HL-60 (cell line): ENCODE results near the gene ZP3.
"Not testable (repeated sequence)": the region's sequence is repeated elsewhere in the genome, so short reads cannot be mapped to it uniquely, and the experiment has no call there.

ENCODE experiments used
- TF ChIP-seq, protein P1 (sequence below): IDR thresholded peaks from one replicate; pipeline ENCODE4 v1.5.1; 2011; ENCODE audit warnings: low read length, control low read depth, inconsistent platforms; ENCODE audit not compliant: insufficient read depth
- TF ChIP-seq, protein P2 (sequence below): IDR thresholded peaks from 2 replicates; pipeline ENCODE4 v1.6.1; 2012; ENCODE audit warnings: low read depth; ENCODE audit not compliant: insufficient replicate concordance

DNA sequence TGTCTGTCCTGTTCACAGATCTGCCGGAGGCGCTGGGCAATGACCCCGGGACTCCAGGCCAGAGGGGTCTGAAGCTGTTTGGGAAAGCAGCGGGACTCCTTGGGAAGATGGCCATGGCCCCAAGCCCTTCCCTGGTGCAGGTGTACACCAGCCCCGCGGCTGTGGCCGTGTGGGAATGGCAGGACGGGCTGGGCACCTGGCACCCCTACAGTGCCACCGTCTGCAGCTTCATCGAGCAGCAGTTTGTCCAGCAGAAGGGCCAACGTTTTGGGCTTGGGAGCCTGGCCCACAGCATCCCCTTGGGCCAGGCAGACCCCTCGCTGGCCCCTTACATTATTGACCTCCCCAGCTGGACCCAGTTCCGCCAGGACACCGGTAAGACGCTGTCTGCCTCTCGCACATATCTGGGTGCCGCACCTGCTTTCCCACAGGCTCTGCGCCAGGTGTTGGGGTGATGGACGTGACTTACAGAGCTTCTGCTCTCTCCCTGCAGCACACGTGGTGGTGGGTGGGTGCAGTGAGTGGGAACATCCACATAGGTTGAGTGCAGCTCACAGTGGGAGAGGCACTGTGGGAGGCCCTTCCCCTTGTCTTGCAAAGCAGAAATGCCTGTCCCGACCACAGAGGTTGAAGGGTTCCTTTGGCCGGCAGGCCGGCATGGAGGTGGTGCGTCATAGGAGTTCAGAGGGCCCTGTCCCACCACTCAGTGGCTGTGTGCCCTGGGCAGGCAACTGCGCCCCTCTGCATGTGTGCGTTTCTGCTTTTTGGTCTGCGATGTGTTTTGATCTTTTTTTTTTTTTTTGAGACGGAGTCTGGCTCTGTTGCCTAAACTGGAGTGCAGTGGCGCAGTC, 55.9 kb downstream of the ZP3 start:
- TF ChIP-seq, protein P1, sequence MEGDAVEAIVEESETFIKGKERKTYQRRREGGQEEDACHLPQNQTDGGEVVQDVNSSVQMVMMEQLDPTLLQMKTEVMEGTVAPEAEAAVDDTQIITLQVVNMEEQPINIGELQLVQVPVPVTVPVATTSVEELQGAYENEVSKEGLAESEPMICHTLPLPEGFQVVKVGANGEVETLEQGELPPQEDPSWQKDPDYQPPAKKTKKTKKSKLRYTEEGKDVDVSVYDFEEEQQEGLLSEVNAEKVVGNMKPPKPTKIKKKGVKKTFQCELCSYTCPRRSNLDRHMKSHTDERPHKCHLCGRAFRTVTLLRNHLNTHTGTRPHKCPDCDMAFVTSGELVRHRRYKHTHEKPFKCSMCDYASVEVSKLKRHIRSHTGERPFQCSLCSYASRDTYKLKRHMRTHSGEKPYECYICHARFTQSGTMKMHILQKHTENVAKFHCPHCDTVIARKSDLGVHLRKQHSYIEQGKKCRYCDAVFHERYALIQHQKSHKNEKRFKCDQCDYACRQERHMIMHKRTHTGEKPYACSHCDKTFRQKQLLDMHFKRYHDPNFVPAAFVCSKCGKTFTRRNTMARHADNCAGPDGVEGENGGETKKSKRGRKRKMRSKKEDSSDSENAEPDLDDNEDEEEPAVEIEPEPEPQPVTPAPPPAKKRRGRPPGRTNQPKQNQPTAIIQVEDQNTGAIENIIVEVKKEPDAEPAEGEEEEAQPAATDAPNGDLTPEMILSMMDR = not testable (repeated sequence)
- TF ChIP-seq, protein P2, sequence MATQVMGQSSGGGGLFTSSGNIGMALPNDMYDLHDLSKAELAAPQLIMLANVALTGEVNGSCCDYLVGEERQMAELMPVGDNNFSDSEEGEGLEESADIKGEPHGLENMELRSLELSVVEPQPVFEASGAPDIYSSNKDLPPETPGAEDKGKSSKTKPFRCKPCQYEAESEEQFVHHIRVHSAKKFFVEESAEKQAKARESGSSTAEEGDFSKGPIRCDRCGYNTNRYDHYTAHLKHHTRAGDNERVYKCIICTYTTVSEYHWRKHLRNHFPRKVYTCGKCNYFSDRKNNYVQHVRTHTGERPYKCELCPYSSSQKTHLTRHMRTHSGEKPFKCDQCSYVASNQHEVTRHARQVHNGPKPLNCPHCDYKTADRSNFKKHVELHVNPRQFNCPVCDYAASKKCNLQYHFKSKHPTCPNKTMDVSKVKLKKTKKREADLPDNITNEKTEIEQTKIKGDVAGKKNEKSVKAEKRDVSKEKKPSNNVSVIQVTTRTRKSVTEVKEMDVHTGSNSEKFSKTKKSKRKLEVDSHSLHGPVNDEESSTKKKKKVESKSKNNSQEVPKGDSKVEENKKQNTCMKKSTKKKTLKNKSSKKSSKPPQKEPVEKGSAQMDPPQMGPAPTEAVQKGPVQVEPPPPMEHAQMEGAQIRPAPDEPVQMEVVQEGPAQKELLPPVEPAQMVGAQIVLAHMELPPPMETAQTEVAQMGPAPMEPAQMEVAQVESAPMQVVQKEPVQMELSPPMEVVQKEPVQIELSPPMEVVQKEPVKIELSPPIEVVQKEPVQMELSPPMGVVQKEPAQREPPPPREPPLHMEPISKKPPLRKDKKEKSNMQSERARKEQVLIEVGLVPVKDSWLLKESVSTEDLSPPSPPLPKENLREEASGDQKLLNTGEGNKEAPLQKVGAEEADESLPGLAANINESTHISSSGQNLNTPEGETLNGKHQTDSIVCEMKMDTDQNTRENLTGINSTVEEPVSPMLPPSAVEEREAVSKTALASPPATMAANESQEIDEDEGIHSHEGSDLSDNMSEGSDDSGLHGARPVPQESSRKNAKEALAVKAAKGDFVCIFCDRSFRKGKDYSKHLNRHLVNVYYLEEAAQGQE = not testable (repeated sequence)
